ENCODE results near the gene GK2.

GRCh38 chr4:79421483-79421882, 13.5 kb upstream of the GK2 start:
- no peak for TF ChIP-seq BMI1 (IDR thresholded peaks at IDR 0.05; ENCODE audit: low read length)
- TF ChIP-seq POLR2AphosphoS5 (IDR thresholded peaks at IDR 0.05; ENCODE audit: control insufficient read depth, insufficient read depth, low read depth, low read length): no peak
